T-cell (primary cell): ENCODE results near the gene TIGD3. TPM values are rescaled to one million over a fixed set of nuclear protein-coding genes. Genes with fewer than 3 reads are reported as not detected.
A peak's percentile ranks its signal among the peaks of the same experiment; 100 is the strongest.

Experiments used
- ATAC-seq, 4 experiments: fragments of 200-7000 bp in 3 of 4; fragments of 150-1000 bp in 1 of 4; cut with Tn5 transposase; replicated peaks in 1 of 4; 1 replicate in 3 of 4; 2 replicates in 1 of 4; pipeline ENCODE4 v1.10.0; 2021; ENCODE audit warnings: moderate library complexity in 3 of 4, mild to moderate bottlenecking in 2 of 4, moderate number of reproducible peaks in 1 of 4
- CTCF ChIA-PET, 2 donors: fragments of 300-600 bp; sonication (Branson Sonifier 250); formaldehyde crosslinking; loops; one replicate each; lab custom pipeline; 2022; ENCODE audit warnings: antibody characterized with exemption in 2 of 2; lab: Charles Lee
- POLR2A ChIA-PET, 2 donors: fragments of 300-600 bp; sonication (Branson Sonifier 250); formaldehyde crosslinking; loops; one replicate each; lab custom pipeline; 2022; ENCODE audit warnings: antibody characterized with exemption in 2 of 2; lab: Charles Lee
- DNase-seq, 35 experiments: peaks; one replicate each; pipeline versions ENCODE4 v3.0.0 to v3.0.0-alpha.2; 2013 to 2023
- H3K27ac ChIP-seq: one replicate; pipeline ENCODE4 v1.5.1; 2013; ENCODE audit warnings: low read length
- H3K27me3 ChIP-seq, 2 experiments: replicated peaks in 1 of 2; 1 replicate in 1 of 2; 2 replicates in 1 of 2; pipeline versions ENCODE4 v1.6.1 to v1.7.0; 2013; ENCODE audit warnings: low read length in 1 of 2, mixed read lengths in 1 of 2; ENCODE audit not compliant: control insufficient read depth in 2 of 2, insufficient read depth in 2 of 2; ENCODE audit errors: extremely low read depth in 1 of 2
- H3K36me3 ChIP-seq, 2 donors: 1 replicate in 1 of 2; 2 replicates in 1 of 2; pipeline versions ENCODE4 v1.6.1 to v1.7.0; 2013; ENCODE audit warnings: low read length in 1 of 2; ENCODE audit not compliant: control insufficient read depth in 2 of 2, insufficient read depth in 1 of 2; ENCODE audit errors: extremely low read depth in 1 of 2
- H3K4me1 ChIP-seq, 2 experiments: 1 replicate in 1 of 2; 2 replicates in 1 of 2; pipeline versions ENCODE4 v1.6.1 to v1.7.0; 2013; ENCODE audit warnings: low read length in 2 of 2, mixed read lengths in 1 of 2; ENCODE audit not compliant: insufficient read depth in 2 of 2, control insufficient read depth in 1 of 2; ENCODE audit errors: extremely low read depth in 1 of 2
- H3K4me3 ChIP-seq, 2 donors: 1 replicate in 1 of 2; 2 replicates in 1 of 2; pipeline versions ENCODE4 v1.5.1 to v1.7.0; 2013; ENCODE audit warnings: mild to moderate bottlenecking in 2 of 2, low read length in 1 of 2, moderate library complexity in 1 of 2; ENCODE audit not compliant: control insufficient read depth in 1 of 2; ENCODE audit errors: extremely low read depth in 1 of 2
- H3K9me3 ChIP-seq: 2 replicates; pipeline ENCODE4 v1.7.0; 2013
- H3K27ac Mint-ChIP-seq, 2 donors: one replicate each; pipeline ENCODE4 v1.8.0; 2020 to 2021; ENCODE audit warnings: mild to moderate bottlenecking in 2 of 2, mixed read lengths in 2 of 2
- H3K27me3 Mint-ChIP-seq, 2 donors: one replicate each; pipeline ENCODE4 v1.8.0; 2021 to 2022; ENCODE audit warnings: mixed read lengths in 2 of 2
- H3K36me3 Mint-ChIP-seq: one replicate; pipeline ENCODE4 v1.8.0; 2021; ENCODE audit warnings: mixed read lengths
- H3K4me1 Mint-ChIP-seq, 3 donors: one replicate each; pipeline ENCODE4 v1.8.0; 2020 to 2022; ENCODE audit warnings: mixed read lengths in 3 of 3, mild to moderate bottlenecking in 1 of 3
- H3K4me3 Mint-ChIP-seq, 3 donors: one replicate each; pipeline ENCODE4 v1.8.0; 2020 to 2022; ENCODE audit warnings: mild to moderate bottlenecking in 3 of 3, mixed read lengths in 3 of 3, moderate library complexity in 3 of 3
- H3K9me3 Mint-ChIP-seq, 3 donors: one replicate each; pipeline ENCODE4 v1.8.0; 2020 to 2022; ENCODE audit warnings: mixed read lengths in 3 of 3
- WGBS: methylation state at CpG from one replicate; pipeline ENCODE4 v1.1.5; 2013; ENCODE audit warnings: missing lambda C conversion rate; ENCODE audit not compliant: insufficient coverage; 5-methylcytosine and 5-hydroxymethylcytosine counted together
- total RNA-seq, 35 experiments: library from RNA in 6 of 35; stranded (reverse) in 6 of 35; fragments of 120-200 nt in 1 of 35; gene quantifications; one replicate each; pipeline versions ENCODE4 v1.2.1 to v1.2.4 and lab custom pipeline; 2013 to 2026

TIGD3 gene
- total RNA-seq, 5 donors from 2014 or later (not counting 1 experiment from before 2014, with no cell fraction given), result 0.48 to 1.3 (median 0.92) TPM

DNA sequence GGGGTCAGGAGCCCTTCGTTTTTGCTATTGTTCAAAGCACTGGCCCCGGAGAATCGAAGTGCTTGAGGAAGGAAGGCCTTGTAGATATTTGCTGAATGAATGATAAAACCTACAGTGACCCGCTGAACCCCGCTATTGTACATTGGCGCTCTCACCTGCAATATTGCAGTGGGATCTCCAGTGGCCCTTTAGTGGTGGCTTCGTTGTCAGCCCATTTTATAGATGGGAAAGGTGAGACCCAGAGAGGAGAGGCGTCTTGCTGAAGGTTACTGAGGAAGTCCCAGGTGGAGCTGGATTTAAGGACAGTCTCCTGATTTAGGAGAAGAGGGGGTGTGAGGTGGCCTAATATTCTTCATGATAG is 38.7 kb upstream of the TIGD3 start:
- WGBS, result 38% methylated on average over 7 of the region's 8 CpGs
- Mint-ChIP-seq H3K4me1 (peaks cover 8 to 13% (median 9%) of the 10 kb centered on the region in 3 donors), H3K27me3 (peaks cover 0 to 5% of the 10 kb centered on the region in 2 donors), H3K9me3 (no peaks in the 10 kb centered on the region), H3K4me3 (peak overlapping the region; percentile 70 to 76 (median 74)), H3K36me3 (no peaks in the 10 kb centered on the region), H3K27ac (no peak overlapping the region)
- ChIA-PET POLR2A (interaction anchor here (0.5 kb wide), 2 partner anchors 142 to 864 kb away, joined by 3 read pairs; no protein-coding TSS in a partner anchor), CTCF (interaction anchor here (0.6 to 4.6 kb wide), 9 partner anchors 17 to 179 kb away, joined by 3 to 64 read pairs (median 5); partner anchors contain the start of genes DPF2 (in 2 of the 2) and POLA2 (in 1 of the 2))
- H3K27ac ChIP-seq, result no peak overlapping the region
- H3K36me3 ChIP-seq, result no peaks in the 10 kb centered on the region
- peaks cover 0 to 19% of the 10 kb centered on the region in 2 experiments for H3K4me1 ChIP-seq
- H3K9me3 ChIP-seq, result no peaks in the 10 kb centered on the region
- DNase-seq, result no peak
- ATAC-seq, result no peak
- peak overlapping the region in 1 of 2 donors; percentile 82 for H3K4me3 ChIP-seq
- H3K27me3 ChIP-seq, result peaks cover 0 to 31% of the 10 kb centered on the region in 2 experiments

DNA sequence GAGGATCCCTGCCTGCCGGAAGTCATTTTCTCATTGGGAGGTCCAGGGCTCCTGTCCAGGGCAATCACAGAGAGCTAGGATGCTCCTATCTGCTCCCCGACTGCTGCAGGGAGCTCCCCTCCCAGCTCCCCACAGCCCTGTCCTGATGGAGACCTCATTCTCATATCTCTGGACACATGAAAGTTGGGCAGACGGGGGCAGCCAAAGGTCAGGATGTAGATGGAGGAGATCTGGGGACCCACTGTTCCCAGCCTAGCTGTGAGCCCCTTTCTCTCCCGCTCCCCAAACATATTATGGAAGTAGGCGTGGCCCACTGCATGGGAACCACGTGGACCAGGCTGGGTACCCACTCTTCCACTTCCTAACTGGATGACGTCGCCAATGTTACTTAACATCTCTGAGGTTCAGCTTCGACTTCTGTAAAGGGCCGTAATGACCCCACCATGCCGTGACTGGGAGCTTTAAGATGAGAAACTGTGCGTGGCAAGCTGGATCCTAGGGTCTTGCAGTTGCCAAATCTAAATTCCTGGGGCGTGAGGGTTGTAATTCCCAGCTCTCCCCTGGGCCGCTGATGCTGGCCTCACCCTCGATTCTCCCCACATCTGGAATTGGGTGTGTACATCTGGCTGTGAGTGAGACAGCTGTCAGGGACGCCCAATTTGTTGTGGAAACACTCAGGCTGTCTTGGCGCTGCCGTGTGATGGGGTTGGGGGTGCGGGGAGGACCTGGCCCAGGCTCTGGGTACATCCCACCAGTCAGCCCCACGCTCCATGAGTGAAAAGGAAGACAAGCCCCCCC is 38.1 kb upstream of the TIGD3 start:
- H3K9me3 ChIP-seq, result no peaks in the 10 kb centered on the region
- ChIA-PET POLR2A (interaction anchor here in 1 of 2 donors (0.5 kb wide), 1 partner anchor 863 kb away, joined by 3 read pairs; no protein-coding TSS in a partner anchor), CTCF (interaction anchor here (0.6 to 4.6 kb wide), 6 partner anchors 13 to 123 kb away, joined by 3 to 64 read pairs (median 6); partner anchors contain the start of gene DPF2 (in 1 of the 2))
- peaks cover 0 to 19% of the 10 kb centered on the region in 2 experiments for H3K4me1 ChIP-seq
- peaks cover 0 to 5% of the 10 kb centered on the region in 2 donors for H3K27me3 Mint-ChIP-seq
- 71% methylated on average over 13 of the region's 20 CpGs for WGBS
- H3K27ac Mint-ChIP-seq, result no peak overlapping the region
- peak overlapping the region; percentile 70 to 76 (median 74) for H3K4me3 Mint-ChIP-seq
- peaks cover 0 to 37% of the 10 kb centered on the region in 2 experiments for H3K27me3 ChIP-seq
- no peak overlapping the region for H3K27ac ChIP-seq
- ATAC-seq (no peak), DNase-seq (no peak)
- H3K9me3 Mint-ChIP-seq, result no peaks in the 10 kb centered on the region
- peaks cover 8 to 13% (median 9%) of the 10 kb centered on the region in 3 donors for H3K4me1 Mint-ChIP-seq
- H3K36me3 ChIP-seq, result no peaks in the 10 kb centered on the region
- H3K4me3 ChIP-seq, result no peak overlapping the region
- no peaks in the 10 kb centered on the region for H3K36me3 Mint-ChIP-seq

DNA sequence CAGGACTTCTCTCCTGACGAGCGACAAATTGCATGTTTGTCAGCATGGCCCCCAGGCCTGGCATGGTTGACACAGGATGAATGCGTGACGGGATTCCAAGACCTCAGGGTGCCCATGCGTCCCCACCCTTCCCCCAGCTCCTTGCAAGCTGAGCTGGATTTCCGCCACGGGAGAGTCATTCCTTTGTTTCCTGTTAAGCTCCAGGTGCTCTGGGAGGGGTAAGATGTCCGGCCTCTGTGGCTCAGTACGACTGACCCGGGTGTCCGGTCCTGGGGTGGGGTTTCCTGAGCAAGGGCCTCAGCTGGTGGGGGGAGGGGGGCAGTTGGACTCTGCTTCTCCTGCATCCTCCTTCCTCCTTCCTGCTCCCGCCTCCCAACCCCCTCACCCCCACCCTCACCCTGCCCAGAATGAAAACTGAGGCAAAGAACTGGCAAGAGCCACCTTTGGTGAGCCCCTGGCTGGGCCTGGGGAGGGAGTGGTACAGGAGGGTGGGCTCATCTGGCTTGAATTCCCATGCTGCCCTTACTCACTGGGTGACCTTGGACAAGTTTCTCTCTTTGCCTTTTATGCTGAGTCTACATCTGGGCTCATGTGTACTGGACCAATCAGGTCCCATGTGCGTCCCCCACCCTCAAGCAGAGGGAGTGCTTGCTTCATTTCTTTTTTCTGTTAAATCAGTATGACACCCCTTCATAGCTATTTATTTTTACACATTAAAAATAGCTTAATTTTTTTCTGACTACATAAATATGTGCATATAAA is 37.3 kb upstream of the TIGD3 start:
- WGBS, result 92% methylated on average over 4 of the region's 13 CpGs
- H3K27ac ChIP-seq, result no peak overlapping the region

DNA sequence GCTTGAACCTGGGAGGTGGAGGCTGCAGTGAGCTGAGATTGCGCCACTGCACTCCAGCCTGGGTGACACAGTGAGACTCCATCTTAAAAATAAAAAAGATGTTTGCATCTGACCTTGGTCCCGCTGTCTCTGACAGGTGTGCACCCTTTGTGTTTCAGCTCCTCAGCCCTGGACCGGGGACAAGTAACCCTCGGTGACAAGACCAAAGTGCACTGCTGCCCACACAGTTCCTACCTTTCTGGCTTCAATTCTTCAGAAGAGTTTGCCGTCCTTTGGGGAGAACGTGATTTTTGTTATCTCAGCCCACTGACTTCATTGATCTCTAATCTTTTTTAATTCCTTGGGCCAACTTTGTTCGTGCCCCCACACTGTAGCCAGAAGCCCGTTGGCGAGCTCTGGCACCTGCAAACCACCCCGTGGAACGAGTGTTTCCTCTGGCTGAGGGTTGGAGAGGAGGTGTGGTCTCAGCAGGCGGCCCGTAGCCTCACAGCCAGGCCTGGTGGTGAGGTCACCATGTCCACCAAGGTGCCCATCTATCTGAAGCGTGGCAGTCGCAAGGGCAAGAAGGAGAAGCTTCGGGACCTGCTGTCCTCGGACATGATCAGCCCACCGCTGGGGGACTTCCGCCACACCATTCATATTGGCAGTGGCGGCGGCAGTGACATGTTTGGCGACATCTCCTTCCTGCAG is 34.0 kb upstream of the TIGD3 start:
- Histone ChIP-seq H3K9me3 (no peaks in the 10 kb centered on the region), H3K4me1 (peaks cover 0 to 6% of the 10 kb centered on the region in 2 experiments), H3K27ac (no peak overlapping the region), H3K27me3 (peaks cover 0 to 40% of the 10 kb centered on the region in 2 experiments), H3K36me3 (no peaks in the 10 kb centered on the region), H3K4me3 (no peak overlapping the region)
- WGBS, result 78% methylated on average over 18 of the region's 22 CpGs
- no peaks in the 10 kb centered on the region for H3K9me3 Mint-ChIP-seq
- DNase-seq, result no peak
- no peaks in the 10 kb centered on the region for H3K36me3 Mint-ChIP-seq
- CTCF ChIA-PET, result interaction anchor here (0.6 to 1.3 kb wide), 2 partner anchors 45 to 383 kb away, joined by 3 to 5 read pairs; no protein-coding TSS in a partner anchor
- peaks cover 3 to 6% of the 10 kb centered on the region in 2 donors for H3K27me3 Mint-ChIP-seq
- no peak for ATAC-seq
- POLR2A ChIA-PET, result interaction anchor here in 1 of 2 donors (0.7 kb wide), 1 partner anchor 1023 kb away, joined by 6 read pairs; no protein-coding TSS in a partner anchor
- peaks cover 4 to 5% (median 5%) of the 10 kb centered on the region in 3 donors for H3K4me1 Mint-ChIP-seq
- H3K4me3 Mint-ChIP-seq, result no peak overlapping the region
- no peak overlapping the region for H3K27ac Mint-ChIP-seq

More for the DNA sequence above, 37.3 kb upstream of the TIGD3 start:
- H3K9me3 ChIP-seq, result no peaks in the 10 kb centered on the region
- H3K36me3 ChIP-seq, result no peaks in the 10 kb centered on the region
- Mint-ChIP-seq H3K9me3 (no peaks in the 10 kb centered on the region), H3K27me3 (peaks cover 0 to 7% of the 10 kb centered on the region in 2 donors), H3K4me1 (peaks cover 8 to 13% (median 9%) of the 10 kb centered on the region in 3 donors), H3K4me3 (peak overlapping the region in 1 of 3 donors; percentile 74), H3K27ac (no peak overlapping the region), H3K36me3 (no peaks in the 10 kb centered on the region)
- H3K4me1 ChIP-seq, result peaks cover 0 to 19% of the 10 kb centered on the region in 2 experiments
- POLR2A ChIA-PET, result no interaction called here
- no peak overlapping the region for H3K4me3 ChIP-seq
- peaks cover 0 to 45% of the 10 kb centered on the region in 2 experiments for H3K27me3 ChIP-seq
- CTCF ChIA-PET, result interaction anchor here (0.5 to 4.6 kb wide), 6 partner anchors 10 to 205 kb away, joined by 3 to 64 read pairs (median 5); partner anchors contain the start of genes DPF2 (in 1 of the 2) and TM7SF2 (in 1 of the 2)
- ATAC-seq, result no peak
- no peak for DNase-seq

DNA sequence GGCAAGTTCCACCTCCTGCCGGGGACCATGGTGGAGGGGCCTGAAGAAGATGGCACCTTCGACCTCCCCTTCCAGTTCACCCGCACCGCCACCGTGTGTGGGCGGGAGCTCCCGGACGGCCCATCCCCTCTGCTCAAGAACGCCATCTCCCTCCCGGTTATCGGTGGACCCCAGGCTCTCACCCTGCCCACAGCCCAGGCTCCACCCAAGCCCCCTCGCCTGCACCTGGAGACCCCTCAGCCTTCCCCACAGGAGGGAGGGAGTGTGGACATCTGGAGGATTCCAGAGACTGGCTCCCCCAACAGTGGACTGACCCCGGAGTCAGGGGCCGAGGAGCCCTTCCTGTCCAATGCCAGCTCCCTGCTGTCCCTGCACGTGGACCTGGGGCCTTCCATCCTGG is 33.5 kb upstream of the TIGD3 start:
- ATAC-seq, result no peak
- Mint-ChIP-seq H3K4me1 (peaks cover 0 to under 1% (median under 1%) of the 10 kb centered on the region in 3 donors), H3K27ac (no peak overlapping the region), H3K4me3 (no peak overlapping the region), H3K27me3 (peaks cover 4 to 6% of the 10 kb centered on the region in 2 donors), H3K36me3 (no peaks in the 10 kb centered on the region), H3K9me3 (no peaks in the 10 kb centered on the region)
- no peak overlapping the region for H3K4me3 ChIP-seq
- peaks cover 0 to under 1% of the 10 kb centered on the region in 2 experiments for H3K4me1 ChIP-seq
- no peaks in the 10 kb centered on the region for H3K9me3 ChIP-seq
- ChIA-PET POLR2A (no interaction called here), CTCF (interaction anchor here in 1 of 2 donors (1.3 kb wide), 1 partner anchor 46 kb away, joined by 5 read pairs; no protein-coding TSS in a partner anchor)
- peaks cover 0 to 40% of the 10 kb centered on the region in 2 experiments for H3K27me3 ChIP-seq
- DNase-seq, result no peak
- H3K27ac ChIP-seq, result no peak overlapping the region
- no peaks in the 10 kb centered on the region for H3K36me3 ChIP-seq
- 85% methylated on average over 8 of the region's 15 CpGs for WGBS
